H9 (cell line): ENCODE results near the gene SLC22A3. TPM values are rescaled to one million over a fixed set of nuclear protein-coding genes. Genes with fewer than 3 reads are reported as not detected.

Source experiments
- DNase-seq: peaks from one replicate; pipeline ENCODE4 v3.0.0-alpha.2; 2017
- H2AFZ ChIP-seq: one replicate; pipeline ENCODE4 v1.6.1; 2013; ENCODE audit warnings: mild to moderate bottlenecking, low read length, control low read depth, moderate library complexity
- H2AK5ac ChIP-seq: 2 replicates; pipeline ENCODE4 v1.6.1; 2013; ENCODE audit warnings: low read length, control low read depth, mixed read lengths; ENCODE audit not compliant: insufficient read length
- H2BK120ac ChIP-seq: one replicate; pipeline ENCODE4 v1.6.1; 2013; ENCODE audit warnings: low read depth, mild to moderate bottlenecking, low read length, control low read depth, inconsistent platforms; ENCODE audit not compliant: poor library complexity, severe bottlenecking
- H2BK12ac ChIP-seq: 2 replicates; pipeline ENCODE4 v1.6.1; 2013; ENCODE audit warnings: low read length, control low read depth, mixed read lengths, low read depth; ENCODE audit not compliant: insufficient read length
- H2BK15ac ChIP-seq: 2 replicates; pipeline ENCODE4 v1.6.1; 2013; ENCODE audit warnings: low read depth, low read length, control low read depth
- H2BK20ac ChIP-seq: one replicate; pipeline ENCODE4 v1.6.1; 2013; ENCODE audit warnings: low read depth, mild to moderate bottlenecking, low read length, control low read depth, inconsistent platforms; ENCODE audit not compliant: poor library complexity, severe bottlenecking
- H2BK5ac ChIP-seq: 2 replicates; pipeline ENCODE4 v1.6.1; 2013; ENCODE audit warnings: low read length, control low read depth, mixed read lengths; ENCODE audit not compliant: insufficient read length
- H3K14ac ChIP-seq: 2 replicates; pipeline ENCODE4 v1.6.1; 2013; ENCODE audit warnings: low read length, control low read depth; ENCODE audit not compliant: insufficient read depth
- H3K18ac ChIP-seq: 2 replicates; pipeline ENCODE4 v1.6.1; 2013; ENCODE audit warnings: low read depth, mild to moderate bottlenecking, mixed read lengths, low read length, control low read depth; ENCODE audit not compliant: insufficient read length
- H3K23ac ChIP-seq: 2 replicates; pipeline ENCODE4 v1.6.1; 2013; ENCODE audit warnings: low read length, control low read depth, mixed read lengths, low read depth; ENCODE audit not compliant: insufficient read length
- H3K23me2 ChIP-seq: 2 replicates; pipeline ENCODE4 v1.6.1; 2013; ENCODE audit warnings: low read depth, mild to moderate bottlenecking, mixed read lengths, low read length, control low read depth; ENCODE audit not compliant: insufficient read length, poor library complexity, severe bottlenecking
- H3K27ac ChIP-seq: 2 replicates; pipeline ENCODE4 v1.5.1; 2013; ENCODE audit warnings: low read length, control low read depth, mixed read lengths, low read depth; ENCODE audit not compliant: insufficient read length
- H3K27me3 ChIP-seq: 2 replicates; pipeline ENCODE4 v1.6.1; 2013; ENCODE audit warnings: low read length, control low read depth, inconsistent platforms; ENCODE audit not compliant: insufficient read depth
- H3K4ac ChIP-seq: 2 replicates; pipeline ENCODE4 v1.6.1; 2013; ENCODE audit warnings: low read depth, mild to moderate bottlenecking, control low read depth, inconsistent platforms, low read length, moderate library complexity
- H3K4me1 ChIP-seq: 2 replicates; pipeline ENCODE4 v1.6.1; 2013; ENCODE audit warnings: low read length, control low read depth, inconsistent platforms; ENCODE audit not compliant: insufficient read depth
- H3K4me2 ChIP-seq: 2 replicates; pipeline ENCODE4 v1.6.1; 2013; ENCODE audit warnings: low read length, control low read depth, mixed read lengths; ENCODE audit not compliant: insufficient read length, insufficient read depth
- H3K56ac ChIP-seq: 2 replicates; pipeline ENCODE4 v1.6.1; 2013; ENCODE audit warnings: low read depth, mild to moderate bottlenecking, mixed read lengths, low read length, control low read depth; ENCODE audit not compliant: insufficient read length
- H3K79me1 ChIP-seq: 2 replicates; pipeline ENCODE4 v1.6.1; 2013; ENCODE audit warnings: low read depth, mild to moderate bottlenecking, moderate library complexity, low read length, control low read depth, inconsistent platforms; ENCODE audit not compliant: insufficient read depth, poor library complexity, severe bottlenecking
- H3K79me2 ChIP-seq: 2 replicates; pipeline ENCODE4 v1.6.1; 2013; ENCODE audit warnings: low read length, control low read depth, inconsistent platforms; ENCODE audit not compliant: insufficient read depth
- H3K9ac ChIP-seq: 2 replicates; pipeline ENCODE4 v1.6.1; 2013; ENCODE audit warnings: low read length, control low read depth, mixed read lengths; ENCODE audit not compliant: insufficient read length; ENCODE audit errors: extremely low read depth
- H3K9me3 ChIP-seq: one replicate; pipeline ENCODE4 v1.6.1; 2013; ENCODE audit warnings: low read depth, low read length, inconsistent platforms; ENCODE audit not compliant: control insufficient read depth
- H3T11ph ChIP-seq: one replicate; pipeline ENCODE4 v1.6.1; 2013; ENCODE audit warnings: mild to moderate bottlenecking, low read length, control low read depth, inconsistent platforms
- H4K20me1 ChIP-seq: one replicate; pipeline ENCODE4 v1.6.1; 2013; ENCODE audit not compliant: control insufficient read depth, insufficient read length, insufficient read depth
- H4K5ac ChIP-seq: 2 replicates; pipeline ENCODE4 v1.6.1; 2013; ENCODE audit warnings: low read depth, mild to moderate bottlenecking, mixed read lengths, low read length, control low read depth; ENCODE audit not compliant: insufficient read length
- H4K8ac ChIP-seq: replicated peaks from 2 replicates; pipeline ENCODE4 v1.6.1; 2013; ENCODE audit warnings: low read length, control low read depth, mixed read lengths, low read depth; ENCODE audit not compliant: insufficient read length
- H4K91ac ChIP-seq: 2 replicates; pipeline ENCODE4 v1.6.1; 2013; ENCODE audit warnings: low read depth, mild to moderate bottlenecking, moderate library complexity, mixed read lengths, low read length, control low read depth; ENCODE audit not compliant: insufficient read length
- H3K27ac Mint-ChIP-seq, 3 experiments: 2 replicates in 2 of 3; 3 replicates in 1 of 3; pipeline ENCODE4 v1.8.0; 2020 to 2021; ENCODE audit warnings: mixed read lengths in 3 of 3, mild to moderate bottlenecking in 1 of 3, moderate library complexity in 1 of 3
- H3K27me3 Mint-ChIP-seq: 2 replicates; pipeline ENCODE4 v1.8.0; 2021; ENCODE audit warnings: low read depth, mild to moderate bottlenecking, moderate library complexity, mixed read lengths
- H3K36me3 Mint-ChIP-seq, 3 experiments: 2 replicates in 2 of 3; 3 replicates in 1 of 3; pipeline ENCODE4 v1.8.0; 2020 to 2021; ENCODE audit warnings: low read depth in 3 of 3, mixed read lengths in 3 of 3; ENCODE audit not compliant: insufficient read depth in 1 of 3
- H3K4me1 Mint-ChIP-seq, 2 experiments: 2 replicates each; pipeline ENCODE4 v1.8.0; 2020; ENCODE audit warnings: mixed read lengths in 2 of 2
- H3K4me3 Mint-ChIP-seq, 2 experiments: 2 replicates in 1 of 2; 3 replicates in 1 of 2; pipeline ENCODE4 v1.8.0; 2020 to 2021; ENCODE audit warnings: mild to moderate bottlenecking in 2 of 2, mixed read lengths in 2 of 2, moderate library complexity in 1 of 2
- H3K9me3 Mint-ChIP-seq, 2 experiments: 2 replicates in 1 of 2; 3 replicates in 1 of 2; pipeline ENCODE4 v1.8.0; 2020; ENCODE audit warnings: mild to moderate bottlenecking in 2 of 2, mixed read lengths in 2 of 2, moderate library complexity in 1 of 2
- CTCF ChIP-seq: fragments of 200-600 bp; sonication (generic); conservative IDR thresholded peaks from 3 replicates; pipeline ENCODE4 v1.8.0; 2021; ENCODE audit warnings: antibody characterized with exemption, mild to moderate bottlenecking
- WGBS: extraction: QIAGEN DNeasy Blood & Tissue Kit; methylation state at CpG from one replicate; pipeline ENCODE4 v1.1.7; 2013; ENCODE audit warnings: missing lambda C conversion rate, low lambda C conversion rate, mixed read lengths; ENCODE audit not compliant: insufficient read length; ENCODE audit errors: extremely low coverage; 5-methylcytosine and 5-hydroxymethylcytosine counted together
- total RNA-seq: library from RNA; stranded (reverse); gene quantifications from 2 replicates; pipeline ENCODE4 v1.2.1, GENCODE V29; 2021

Gene SLC22A3
- total RNA-seq, 1 experiment from 2014 or later, result 2.7 TPM

GRCh38 chr6:160347259-160348222, 637 bp upstream of the SLC22A3 start:
- TF ChIP-seq CTCF, result no peak
- Histone ChIP-seq H3T11ph (no peak overlapping the region), H2BK20ac (no peak overlapping the region), H3K4ac (no peak overlapping the region), H3K79me1 (no peaks in the 10 kb centered on the region), H4K5ac (no peak overlapping the region), H2AK5ac (no peak overlapping the region), H3K23ac (no peak overlapping the region), H3K4me1 (no peaks in the 10 kb centered on the region), H2AFZ (no peak overlapping the region), H4K20me1 (no peaks in the 10 kb centered on the region), H3K27ac (no peak overlapping the region), H4K91ac (no peak overlapping the region), H3K4me2 (peak overlapping the region; percentile 72), H3K9me3 (no peaks in the 10 kb centered on the region), H3K27me3 (peaks cover 23% of the 10 kb centered on the region; the same call in 1 of the 2 replicates), H2BK12ac (no peak overlapping the region), H2BK120ac (no peak overlapping the region), H3K9ac (no peak overlapping the region), H2BK15ac (no peak overlapping the region), H3K56ac (no peak overlapping the region), H3K18ac (no peak overlapping the region), H3K79me2 (no peaks in the 10 kb centered on the region), H3K23me2 (peaks cover 9% of the 10 kb centered on the region), H4K8ac (no peak overlapping the region), H3K14ac (no peak overlapping the region; the same call in 1 of the 2 replicates), H2BK5ac (no peak overlapping the region)
- peak; percentile 47 for DNase-seq
- Mint-ChIP-seq H3K9me3 (no peaks in the 10 kb centered on the region), H3K27me3 (peaks cover 51% of the 10 kb centered on the region), H3K36me3 (no peaks in the 10 kb centered on the region; a peak in 1 of 7 replicates), H3K4me3 (peak overlapping the region; percentile 33 to 49), H3K4me1 (peaks cover 14 to 16% of the 10 kb centered on the region in 2 experiments), H3K27ac (no peak overlapping the region)
- no CpG with 5 or more reads among the region's 74 CpGs for WGBS
